Stimulated activated CD4-positive, alpha-beta T cell treated with anti-CD3 and anti-CD28 coated beads, Interleukin-2, amount 100 ng/mL, for 4 hours (primary cell): Measurements from ENCODE around the gene CMYA5.

Experiments used
- DNase-seq: peaks from one replicate; pipeline ENCODE4 v3.0.0-alpha.2; 2020; ENCODE audit warnings: low read depth

The CMYA5 gene

DNA sequence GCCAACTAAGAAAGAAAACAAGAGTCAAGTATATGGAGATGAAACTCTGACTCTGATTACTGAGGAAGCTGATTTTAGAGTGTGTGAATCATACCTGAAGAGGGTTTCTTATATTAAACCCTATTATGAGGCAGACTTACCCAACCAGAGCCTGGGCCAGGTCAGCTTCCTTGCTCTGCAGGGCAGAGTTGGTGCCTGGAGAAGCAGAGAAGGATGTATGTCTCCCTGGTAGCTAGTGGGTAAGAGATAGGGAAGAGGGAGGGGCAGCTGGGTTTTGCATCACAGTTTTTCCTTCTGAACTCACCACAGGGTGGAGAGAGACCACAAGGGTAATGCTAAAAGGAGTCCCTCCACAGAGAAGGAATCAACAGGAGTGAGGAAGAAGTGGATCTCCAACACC, 104.1 kb downstream of the CMYA5 start:
- DNase-seq: no peak

DNA sequence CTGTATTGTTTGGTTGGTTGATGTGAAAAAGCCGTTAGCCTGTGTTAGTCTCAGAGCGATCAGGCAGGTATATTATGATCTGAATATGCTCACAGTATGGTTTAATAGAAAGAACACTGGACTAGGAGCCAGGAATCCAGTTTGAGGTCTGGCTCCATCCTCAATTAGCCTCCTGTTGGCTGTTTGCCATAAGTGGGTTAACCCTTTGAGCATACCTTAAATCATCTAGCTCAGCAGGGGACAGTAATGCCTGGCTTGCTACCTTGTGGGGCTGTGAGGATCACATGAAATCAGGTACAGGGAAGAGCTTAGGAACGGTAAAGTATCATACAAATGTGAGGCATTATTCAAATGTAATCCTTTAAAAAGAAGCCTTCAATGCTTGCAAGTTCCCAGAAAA, 104.7 kb downstream of the CMYA5 start:
- DNase-seq: no peak

- DNase-seq: no peak
These were observed 106.2 kb downstream of the CMYA5 start for GRCh38 chr5:79795764-79796398.

DNA sequence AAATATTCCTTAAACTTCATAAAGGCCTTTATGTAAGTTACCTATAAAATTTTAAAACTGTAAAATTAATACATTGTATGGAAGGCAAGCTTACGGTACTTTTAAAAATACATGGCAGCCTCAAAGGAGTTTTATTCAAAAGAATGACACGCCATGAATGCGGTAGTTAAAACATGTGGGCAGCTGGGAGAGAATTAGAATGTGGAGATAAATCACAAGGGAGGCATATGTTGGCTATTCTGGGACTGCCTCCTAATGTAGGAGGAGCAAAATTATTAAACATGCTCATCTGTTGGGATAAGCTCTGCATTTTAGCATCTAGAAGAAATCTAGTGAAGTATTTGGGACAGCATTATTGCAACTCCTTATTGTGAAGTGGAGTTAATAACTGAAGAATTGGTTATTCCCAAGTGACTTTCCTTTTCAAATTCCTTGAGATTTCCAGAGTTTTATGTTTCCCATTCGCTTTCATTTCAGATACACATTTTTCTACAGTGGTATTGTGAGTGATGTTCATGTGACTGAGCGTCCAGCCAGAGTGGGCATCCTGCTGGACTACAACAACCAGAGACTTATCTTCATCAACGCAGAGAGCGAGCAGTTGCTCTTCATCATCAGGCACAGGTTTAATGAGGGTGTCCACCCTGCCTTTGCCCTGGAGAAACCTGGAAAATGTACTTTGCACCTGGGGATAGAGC, 109.4 kb downstream of the CMYA5 start:
- no peak for DNase-seq

DNA sequence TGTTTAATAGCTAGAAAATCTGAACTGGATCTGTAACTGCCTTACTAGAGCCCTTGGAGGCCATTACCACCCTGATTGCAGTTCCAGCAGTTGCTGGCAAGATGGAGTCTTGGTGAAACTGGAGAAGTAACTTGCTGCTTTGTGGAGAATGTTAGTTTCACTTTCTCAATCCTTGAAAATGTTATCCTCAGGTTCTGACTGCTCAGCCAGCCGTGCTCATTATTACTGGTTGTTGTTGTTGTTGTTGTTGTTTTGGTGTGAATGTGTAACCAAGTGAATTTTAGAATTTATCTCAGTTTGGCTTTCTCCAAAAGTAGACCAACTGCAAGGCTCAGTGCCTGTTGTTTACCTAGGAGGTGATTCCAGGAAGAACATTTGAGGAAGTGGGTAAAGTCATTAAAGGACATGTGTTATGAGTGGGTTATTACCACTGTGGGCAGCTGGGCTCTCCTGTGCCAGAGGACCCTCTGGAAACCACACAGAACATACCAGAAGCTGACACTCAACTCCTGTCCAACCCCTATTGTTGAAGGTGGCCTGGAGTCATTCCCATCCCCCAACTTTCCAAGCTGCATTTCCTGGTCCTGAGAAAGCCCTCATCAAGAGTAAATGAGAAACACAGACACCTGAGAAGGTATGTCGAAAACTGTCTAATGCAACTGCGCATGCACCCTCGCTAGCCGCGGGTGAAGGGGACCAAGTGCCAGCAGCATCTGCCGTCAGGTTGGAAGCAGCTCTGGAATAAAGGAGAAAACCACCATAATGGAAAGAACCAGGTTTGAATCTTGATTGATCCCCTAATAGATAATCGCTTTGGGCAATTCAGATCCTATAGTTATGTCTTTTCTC, 111.6 kb downstream of the CMYA5 start:
- no peak for DNase-seq

- no peak for DNase-seq
These were observed 112.8 kb downstream of the CMYA5 start for GRCh38 chr5:79802406-79802805.

DNA sequence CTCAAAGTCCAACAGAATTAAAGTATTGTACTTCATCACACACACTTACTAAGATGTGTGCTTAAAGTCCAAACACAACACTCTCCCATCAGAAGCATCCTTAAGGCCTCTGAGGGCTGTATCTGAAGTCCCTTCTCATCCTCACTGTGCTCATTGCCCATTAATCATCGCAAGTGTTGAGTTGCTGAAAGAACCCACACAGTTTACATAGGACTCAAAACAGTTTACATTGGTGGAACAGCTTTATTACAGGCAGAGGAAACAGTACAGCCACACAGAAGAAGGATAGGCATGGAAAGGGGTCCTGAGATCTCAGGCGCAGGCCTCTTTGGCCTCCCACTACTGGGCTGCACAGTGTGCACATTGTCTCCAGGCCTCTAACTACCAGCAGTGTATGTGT, 113.4 kb downstream of the CMYA5 start:
- DNase-seq: no peak

DNA sequence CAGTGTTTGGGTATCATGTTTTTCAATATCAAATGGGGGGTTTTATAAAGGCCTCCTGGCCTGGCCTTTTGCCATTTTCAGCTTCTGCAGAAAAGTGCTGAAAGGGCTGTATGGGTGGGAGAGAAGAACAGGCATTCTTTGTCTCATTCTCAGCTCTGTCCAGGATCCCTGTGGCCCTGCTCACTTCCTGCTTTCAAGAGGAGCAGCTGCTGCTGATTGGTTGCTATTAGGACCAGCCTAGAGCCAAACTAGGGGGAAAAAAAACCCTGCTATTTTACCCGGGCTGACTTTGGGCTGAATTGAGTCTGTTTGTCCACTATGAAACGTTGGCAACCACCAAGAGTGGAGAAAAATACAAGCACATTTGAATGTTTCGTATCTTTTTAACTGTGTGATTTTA, 117.1 kb downstream of the CMYA5 start:
- no peak for DNase-seq

GRCh38 chr5:79809743-79810142, 120.1 kb downstream of the CMYA5 start:
- no peak for DNase-seq

DNA sequence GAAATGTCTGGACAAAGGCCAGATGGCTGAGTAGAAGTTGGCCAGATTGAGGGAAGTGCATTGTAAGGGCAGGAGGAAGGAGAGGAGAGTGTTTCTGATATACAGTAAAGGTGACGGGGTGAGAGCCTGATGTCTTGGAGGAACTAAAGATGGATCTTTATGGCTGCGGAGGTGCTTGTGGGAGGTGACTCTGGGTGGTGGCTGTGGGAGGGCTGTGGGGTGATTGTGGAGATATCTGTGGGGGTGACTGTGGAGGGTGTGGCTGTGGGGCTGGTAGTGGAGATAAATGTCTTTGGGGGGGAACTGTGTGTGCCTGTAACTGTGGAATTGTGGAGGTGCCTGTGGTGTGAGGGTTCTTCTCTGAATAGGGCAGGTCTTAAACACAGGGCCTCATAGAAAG, 121.4 kb downstream of the CMYA5 start:
- DNase-seq: no peak

DNA sequence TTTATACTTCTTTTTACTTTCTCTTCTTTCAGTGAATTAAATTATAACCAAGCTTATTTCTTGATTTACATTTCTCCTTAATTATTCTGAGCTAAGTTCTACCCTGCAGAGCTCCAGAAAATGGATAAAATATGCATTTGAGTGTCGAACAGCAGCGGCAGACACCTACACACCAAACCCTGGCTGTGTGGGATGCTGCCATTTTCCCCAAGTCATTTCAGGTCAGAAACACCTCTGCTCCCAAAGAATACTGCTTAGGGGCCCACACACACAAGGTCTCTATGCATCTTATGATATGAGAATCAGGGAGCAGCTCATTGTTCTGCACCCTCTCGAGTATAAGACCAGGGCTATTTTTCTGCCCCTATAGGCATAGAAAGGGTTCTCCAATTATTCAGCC, 122.3 kb downstream of the CMYA5 start:
- DNase-seq: no peak

GRCh38 chr5:79814699-79815098, 125.1 kb downstream of the CMYA5 start:
- DNase-seq: no peak

DNA sequence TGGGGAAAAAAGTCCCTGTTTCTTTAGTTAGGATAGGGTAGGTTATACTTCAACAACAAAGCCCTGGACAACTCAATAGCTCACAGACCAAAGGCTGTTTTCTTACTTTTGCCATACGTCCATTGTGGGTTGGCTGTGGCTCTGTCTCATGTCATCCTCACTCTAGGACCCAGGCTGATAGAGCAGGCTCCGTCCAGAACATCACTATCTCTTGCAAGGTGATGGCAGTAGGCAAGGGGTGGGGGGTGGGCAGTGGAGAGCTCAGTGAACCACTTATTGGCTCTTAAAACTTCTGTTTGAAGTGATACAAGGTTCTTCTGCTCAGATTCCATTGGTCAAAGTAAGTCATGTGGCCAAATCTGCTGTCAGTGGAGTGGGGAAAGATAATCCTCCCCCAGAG, 126.4 kb downstream of the CMYA5 start:
- no peak for DNase-seq

DNA sequence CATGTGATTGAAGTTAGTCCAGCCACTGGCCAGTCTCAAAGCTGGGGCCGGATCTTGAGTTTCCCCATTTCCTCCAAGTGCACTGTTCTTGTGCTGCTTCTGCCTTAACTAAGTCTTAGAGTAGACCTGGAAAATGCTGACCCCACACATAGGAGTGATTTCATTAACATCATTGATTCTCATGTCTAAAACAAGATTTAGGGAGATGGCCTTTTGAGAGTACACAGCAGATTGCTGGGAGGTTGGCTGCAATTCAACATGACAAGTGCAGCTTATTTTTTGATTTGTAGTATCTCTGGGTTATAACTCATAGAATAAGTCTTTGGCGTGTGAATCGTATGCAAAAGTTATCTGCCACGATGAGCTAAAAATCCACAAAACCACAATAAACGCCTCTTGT, 131.0 kb downstream of the CMYA5 start:
- DNase-seq: no peak

DNA sequence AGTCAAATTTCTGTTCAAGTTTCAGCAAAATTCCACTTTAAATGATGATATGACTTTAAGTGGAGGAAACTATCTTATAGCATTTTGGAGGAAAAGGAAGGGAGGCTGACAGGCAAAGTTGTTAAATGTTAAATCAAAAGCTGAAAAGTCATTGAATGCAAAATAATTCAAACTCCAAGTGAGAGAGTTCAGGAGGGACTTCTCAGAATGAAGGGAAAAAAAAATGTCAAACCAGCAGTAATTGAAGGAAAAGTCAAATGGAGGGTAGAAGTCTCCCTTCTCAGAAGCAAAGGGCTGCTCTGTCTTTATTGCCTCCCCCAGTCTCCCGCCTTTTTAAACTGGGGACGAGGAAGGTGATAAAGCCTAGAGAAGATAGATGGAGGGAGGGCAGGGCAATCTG, 134.8 kb downstream of the CMYA5 start:
- DNase-seq: no peak

GRCh38 chr5:79825802-79826201, 136.2 kb downstream of the CMYA5 start:
- no peak for DNase-seq

GRCh38 chr5:79827159-79827629, 137.6 kb downstream of the CMYA5 start:
- no peak for DNase-seq

DNA sequence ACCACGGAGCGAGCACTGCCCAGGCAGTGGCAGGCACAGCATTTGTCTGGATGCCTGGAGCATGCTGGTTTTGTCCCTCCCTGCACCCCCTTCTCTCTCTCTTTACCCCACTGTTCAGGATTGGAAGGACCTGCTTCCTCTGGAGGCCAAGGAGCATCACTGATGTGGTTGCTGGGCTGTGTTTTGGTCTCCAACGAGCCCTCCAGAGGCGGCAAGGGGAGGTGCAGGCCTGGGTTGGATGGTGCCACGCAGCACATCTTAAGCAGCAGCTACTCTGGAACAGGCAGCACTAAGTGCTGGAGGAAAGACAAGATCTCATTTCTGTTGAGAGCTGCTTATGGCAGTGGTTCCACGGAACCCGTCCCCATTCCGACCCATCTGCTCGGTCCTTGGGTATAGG, 139.6 kb downstream of the CMYA5 start:
- no peak for DNase-seq

DNA sequence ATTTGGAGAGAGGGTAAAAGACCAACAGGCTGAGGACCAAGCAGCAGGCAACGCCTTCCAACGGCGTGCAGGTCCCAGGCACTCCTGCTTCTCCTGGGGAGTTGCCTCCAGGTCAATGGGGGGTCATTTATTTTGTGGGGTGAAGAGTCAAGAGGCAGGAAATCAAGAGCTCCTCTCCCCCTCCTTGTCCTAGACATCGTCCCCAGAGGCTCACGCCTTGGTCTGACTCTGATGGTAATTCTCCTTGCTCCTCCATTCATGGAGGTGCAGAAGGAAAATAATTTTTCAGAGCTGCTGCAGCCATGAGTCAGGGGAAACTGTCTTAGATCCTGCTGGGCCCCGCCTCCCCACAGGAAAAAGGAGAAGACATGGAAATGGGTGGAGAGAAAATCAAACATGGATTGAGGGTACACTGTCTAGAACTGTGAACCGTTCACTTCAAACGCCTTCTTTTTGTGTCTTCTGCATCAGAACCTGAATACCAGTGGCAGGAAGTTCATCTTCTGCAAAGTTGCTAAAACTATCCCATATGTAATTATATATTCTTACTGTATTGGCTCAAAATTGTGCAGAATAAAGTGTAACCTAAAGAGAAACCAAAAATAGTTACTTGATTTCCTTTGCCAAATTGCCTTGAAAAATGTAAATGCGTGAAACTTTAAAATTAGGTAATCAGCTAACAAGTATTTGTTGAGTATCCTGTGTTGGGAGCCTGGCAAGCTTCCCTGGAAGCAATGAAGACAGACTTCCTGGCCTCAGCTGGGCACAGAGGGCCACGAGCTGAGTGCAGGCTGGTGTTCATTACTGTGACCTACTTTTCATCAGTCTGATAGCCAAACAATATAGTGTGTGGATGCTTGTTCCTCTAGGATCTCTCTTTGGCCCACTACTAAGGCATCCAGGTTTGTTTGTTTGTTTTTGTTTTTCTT, 142.0 kb downstream of the CMYA5 start:
- DNase-seq: no peak

DNA sequence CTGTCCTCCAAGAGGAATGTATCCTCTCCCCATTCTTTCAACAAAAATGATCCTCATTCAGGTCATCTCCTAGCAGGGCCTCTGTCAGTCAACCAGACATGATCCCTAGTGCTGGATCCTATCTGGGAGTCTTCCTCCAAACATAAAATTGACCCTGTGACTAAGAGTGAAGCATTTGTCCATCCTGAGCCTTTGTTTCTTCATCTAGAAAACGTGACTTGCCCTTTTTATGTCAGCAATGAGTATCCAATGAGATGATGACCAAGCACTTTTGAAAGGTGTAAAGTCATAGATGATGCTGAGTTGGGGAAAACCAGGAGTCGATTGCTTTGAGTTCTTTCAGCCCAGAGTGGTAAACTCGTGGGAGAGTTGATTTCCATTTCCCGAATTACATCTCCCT, 143.3 kb downstream of the CMYA5 start:
- DNase-seq: no peak

GRCh38 chr5:79834098-79834753, 144.6 kb downstream of the CMYA5 start:
- DNase-seq: no peak
